Measurements from ENCODE around the gene ADORA1. TPM values are rescaled to one million over a fixed set of nuclear protein-coding genes. Genes with fewer than 3 reads are reported as not detected.

ADORA1 gene
- total RNA-seq, 1 donor from 2014 or later = 7.0 TPM

DNA sequence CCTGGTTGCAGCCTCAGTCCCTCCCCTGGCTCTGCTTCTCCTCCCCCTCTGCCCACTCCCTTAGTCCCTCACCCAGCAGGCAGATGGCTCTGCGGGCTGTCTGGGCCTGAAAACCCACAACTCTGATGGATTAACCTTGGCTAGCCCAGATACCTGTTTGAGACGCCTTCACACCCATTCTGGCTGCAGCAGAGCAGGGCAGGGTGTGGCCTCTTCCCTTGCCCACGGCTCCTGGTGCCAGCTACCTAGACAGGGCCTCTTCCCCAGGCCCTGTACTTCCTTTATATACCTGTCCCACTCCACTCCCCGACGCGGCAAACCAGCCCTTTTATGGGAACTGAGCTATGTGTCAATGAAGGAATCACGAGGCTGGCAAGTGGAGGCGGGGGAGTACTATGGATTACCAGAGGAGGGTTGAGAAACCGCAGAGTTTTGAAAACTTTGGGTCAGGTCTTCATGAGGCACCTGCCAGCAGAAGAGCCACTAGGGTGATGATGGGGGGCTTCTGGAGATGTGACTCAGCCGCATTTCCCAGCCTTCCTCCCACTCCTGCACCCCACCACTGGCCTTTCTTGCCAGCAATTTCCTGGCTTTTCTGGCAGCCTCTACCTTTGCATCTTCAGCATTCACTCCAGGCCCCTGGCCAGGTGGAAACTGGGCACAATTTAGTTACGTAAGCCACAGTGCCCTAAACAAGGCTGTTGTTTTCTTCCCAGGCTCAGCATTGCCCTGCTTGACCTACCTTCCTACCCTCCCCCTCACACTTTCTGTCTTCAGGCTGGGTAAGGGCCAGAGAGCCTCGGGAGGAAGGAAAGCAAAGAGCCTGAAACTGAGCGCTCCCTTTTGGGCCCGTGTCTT, 59.1 kb downstream of the ADORA1 start, which contains the start of gene CHI3L1:
TSS of gene CHI3L1 (minus strand) at position 259 of the 858 bp plus-strand sequence. CDS start at position 178, 81 bp downstream.
- no peak for TF ChIP-seq CTCF (IDR thresholded peaks at IDR 0.05; ENCODE audit: insufficient read depth, low read length, poor library complexity, severe bottlenecking)
- DNase-seq (ENCODE audit: low read depth) = no peak
- no peak within 1 kb of the TSS for H3K4me3 ChIP-seq (ENCODE audit: low read depth, low read length)

GRCh38 chr1:203187304-203187685, 59.8 kb downstream of the ADORA1 start:
- Histone ChIP-seq H3K4me3 (ENCODE audit: low read depth, low read length) (no peak overlapping the region), H3K27me3 (ENCODE audit: control insufficient read depth, insufficient read depth, low read length) (no peaks in the 10 kb centered on the region), H3K36me3 (ENCODE audit: control insufficient read depth, insufficient read depth, low read length) (no peaks in the 10 kb centered on the region)
- TF ChIP-seq CTCF (IDR thresholded peaks at IDR 0.05; ENCODE audit: insufficient read depth, low read length, poor library complexity, severe bottlenecking) = no peak
- DNase-seq (ENCODE audit: low read depth) = no peak

More for the DNA sequence above, 59.1 kb downstream of the ADORA1 start, which contains the start of gene CHI3L1:
- Histone ChIP-seq H3K27me3 (ENCODE audit: control insufficient read depth, insufficient read depth, low read length) (no peaks in the 10 kb centered on the region), H3K36me3 (ENCODE audit: control insufficient read depth, insufficient read depth, low read length) (no peaks in the 10 kb centered on the region)

DNA sequence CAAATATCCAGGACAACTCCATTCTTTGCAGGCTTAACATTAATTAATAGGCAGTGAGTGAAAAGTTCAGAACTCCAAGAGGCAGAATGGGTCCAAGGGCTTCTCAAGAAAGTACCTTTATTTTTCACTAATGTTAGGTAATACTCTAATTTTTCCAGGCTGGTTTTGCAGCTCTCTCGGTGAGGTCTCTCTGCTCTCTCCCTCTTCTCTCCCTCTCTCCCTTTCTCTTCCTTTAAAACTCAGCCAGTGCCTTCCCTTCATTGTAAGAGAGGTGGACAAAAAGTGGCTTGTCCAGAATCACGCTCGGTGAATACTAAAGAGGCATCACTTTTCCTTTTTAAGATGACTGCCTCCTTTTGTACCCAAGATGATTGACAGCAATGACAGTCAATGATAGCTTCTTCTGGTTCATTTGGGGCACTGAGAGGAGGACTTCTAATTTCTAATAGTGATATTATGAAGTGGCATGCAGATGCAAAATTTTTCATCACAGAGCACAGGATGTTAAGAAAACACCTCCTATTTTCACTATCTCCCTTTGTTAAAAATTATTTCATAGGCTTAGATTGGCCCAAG, 60.3 kb downstream of the ADORA1 start:
- H3K4me3 ChIP-seq (ENCODE audit: low read depth, low read length) = no peak overlapping the region
- H3K36me3 ChIP-seq (ENCODE audit: control insufficient read depth, insufficient read depth, low read length) = no peaks in the 10 kb centered on the region
- no peak for TF ChIP-seq CTCF (IDR thresholded peaks at IDR 0.05; ENCODE audit: insufficient read depth, low read length, poor library complexity, severe bottlenecking)
- no peaks in the 10 kb centered on the region for H3K27me3 ChIP-seq (ENCODE audit: control insufficient read depth, insufficient read depth, low read length)
- DNase-seq (ENCODE audit: low read depth) = no peak

- no peak for DNase-seq (ENCODE audit: low read depth)
- no peaks in the 10 kb centered on the region for H3K36me3 ChIP-seq (ENCODE audit: control insufficient read depth, insufficient read depth, low read length)
- no peak for TF ChIP-seq CTCF (IDR thresholded peaks at IDR 0.05; ENCODE audit: insufficient read depth, low read length, poor library complexity, severe bottlenecking)
- H3K4me3 ChIP-seq (ENCODE audit: low read depth, low read length) = no peak overlapping the region
- H3K27me3 ChIP-seq (ENCODE audit: control insufficient read depth, insufficient read depth, low read length) = no peaks in the 10 kb centered on the region
Observed at GRCh38 chr1:203188686-203189232, 61.2 kb downstream of the ADORA1 start.

DNA sequence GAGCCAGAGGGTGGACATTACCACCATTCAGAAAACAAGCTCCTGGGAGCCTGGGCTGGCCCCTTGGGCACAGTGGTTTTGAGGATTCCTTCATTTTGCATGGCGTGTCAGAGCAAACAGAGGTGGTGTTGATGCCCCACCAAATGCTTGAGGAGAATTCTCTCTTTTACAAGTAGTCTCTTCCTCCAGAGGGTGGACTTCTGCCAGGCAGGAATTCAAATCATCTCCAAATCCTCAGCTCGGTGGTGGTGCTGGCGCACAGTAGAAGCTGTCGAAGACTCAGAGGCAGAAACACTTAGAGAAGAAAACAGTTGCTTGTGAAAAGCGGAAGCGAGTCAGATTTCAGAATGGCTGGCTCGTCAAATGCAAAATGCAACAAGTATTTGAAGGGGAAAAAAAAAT, 62.4 kb downstream of the ADORA1 start:
- DNase-seq (ENCODE audit: low read depth) = no peak
- H3K36me3 ChIP-seq (ENCODE audit: control insufficient read depth, insufficient read depth, low read length) = no peaks in the 10 kb centered on the region
- no peaks in the 10 kb centered on the region for H3K27me3 ChIP-seq (ENCODE audit: control insufficient read depth, insufficient read depth, low read length)
- TF ChIP-seq CTCF (IDR thresholded peaks at IDR 0.05; ENCODE audit: insufficient read depth, low read length, poor library complexity, severe bottlenecking) = no peak
- H3K4me3 ChIP-seq (ENCODE audit: low read depth, low read length) = no peak overlapping the region

Measured in kidney epithelial cell (primary cell).